Stimulated activated CD8-positive, alpha-beta memory T cell treated with anti-CD3 and anti-CD28 coated beads, Interleukin-15, amount 100 ng/mL, for 4 hours (primary cell): Measurements from ENCODE around the gene MAEL.
A peak's percentile ranks its signal among the peaks of the same experiment; 100 is the strongest.
"Not testable (repeated sequence)": the region's sequence is repeated elsewhere in the genome, so short reads cannot be mapped to it uniquely, and the experiment has no call there.

Source experiments
- DNase-seq, 2 donors: peaks; one replicate each; pipeline ENCODE4 v3.0.0-alpha.2; 2020; ENCODE audit warnings: low read depth in 2 of 2

Gene MAEL

GRCh38 chr1:166978821-166979220 lies 10.3 kb upstream of the MAEL start:
- no peak for DNase-seq

GRCh38 chr1:166980383-166980782 lies 8.7 kb upstream of the MAEL start:
- no peak for DNase-seq

DNA sequence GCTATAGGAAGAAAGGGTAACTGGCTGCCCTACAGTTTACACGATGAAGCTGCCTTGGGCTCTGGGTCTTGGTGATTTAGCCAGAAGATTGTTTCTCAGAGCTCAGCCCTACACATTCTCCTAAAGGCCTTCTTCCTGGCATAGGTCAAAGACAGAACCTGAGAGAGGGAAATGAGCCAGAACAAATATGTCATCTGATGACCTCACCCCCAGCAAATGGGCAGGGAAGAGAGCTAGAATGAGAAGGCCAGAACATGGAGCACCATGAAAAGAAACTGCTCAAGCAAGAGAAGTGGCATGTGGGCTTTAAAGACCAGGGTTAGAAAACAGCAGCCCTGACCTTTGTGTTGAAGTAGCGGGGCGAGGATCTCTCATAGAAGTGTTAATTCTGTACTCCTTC lies 8.3 kb upstream of the MAEL start:
- no peak for DNase-seq

DNA sequence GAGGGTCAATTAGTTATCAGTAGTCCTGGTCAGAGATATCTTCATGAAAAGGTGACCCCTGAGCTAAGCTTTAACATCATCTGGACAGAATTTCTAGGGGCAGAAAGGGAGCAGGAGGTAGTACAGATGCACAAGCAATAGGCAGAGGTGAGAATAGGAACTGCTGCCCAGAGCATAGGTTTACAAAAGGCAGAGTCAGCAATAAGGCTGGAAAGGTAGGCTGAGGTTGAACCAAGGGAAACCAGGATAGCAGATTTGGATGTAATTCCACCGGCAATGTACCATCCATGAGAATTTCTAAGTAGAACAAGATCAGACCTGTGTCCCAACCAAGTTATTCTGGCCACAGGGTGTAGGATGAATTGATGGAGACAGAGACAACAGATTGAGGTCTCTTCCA lies 7.5 kb upstream of the MAEL start:
- no peak for DNase-seq

- DNase-seq, result no peak
Measured at GRCh38 chr1:166999075-166999474, 10.0 kb downstream of the MAEL start.

- no peak for DNase-seq
Measured at GRCh38 chr1:166999500-167000055, 10.5 kb downstream of the MAEL start.

GRCh38 chr1:167000546-167000945 lies 11.5 kb downstream of the MAEL start:
- DNase-seq, result no peak

- no peak for DNase-seq
Measured at GRCh38 chr1:167002354-167002753, 13.3 kb downstream of the MAEL start.

GRCh38 chr1:167003711-167004110 lies 14.6 kb downstream of the MAEL start:
- no peak for DNase-seq

- no peak for DNase-seq
Measured at GRCh38 chr1:167011560-167012191, 22.6 kb downstream of the MAEL start.

GRCh38 chr1:167012570-167012969 lies 23.5 kb downstream of the MAEL start:
- no peak for DNase-seq

DNA sequence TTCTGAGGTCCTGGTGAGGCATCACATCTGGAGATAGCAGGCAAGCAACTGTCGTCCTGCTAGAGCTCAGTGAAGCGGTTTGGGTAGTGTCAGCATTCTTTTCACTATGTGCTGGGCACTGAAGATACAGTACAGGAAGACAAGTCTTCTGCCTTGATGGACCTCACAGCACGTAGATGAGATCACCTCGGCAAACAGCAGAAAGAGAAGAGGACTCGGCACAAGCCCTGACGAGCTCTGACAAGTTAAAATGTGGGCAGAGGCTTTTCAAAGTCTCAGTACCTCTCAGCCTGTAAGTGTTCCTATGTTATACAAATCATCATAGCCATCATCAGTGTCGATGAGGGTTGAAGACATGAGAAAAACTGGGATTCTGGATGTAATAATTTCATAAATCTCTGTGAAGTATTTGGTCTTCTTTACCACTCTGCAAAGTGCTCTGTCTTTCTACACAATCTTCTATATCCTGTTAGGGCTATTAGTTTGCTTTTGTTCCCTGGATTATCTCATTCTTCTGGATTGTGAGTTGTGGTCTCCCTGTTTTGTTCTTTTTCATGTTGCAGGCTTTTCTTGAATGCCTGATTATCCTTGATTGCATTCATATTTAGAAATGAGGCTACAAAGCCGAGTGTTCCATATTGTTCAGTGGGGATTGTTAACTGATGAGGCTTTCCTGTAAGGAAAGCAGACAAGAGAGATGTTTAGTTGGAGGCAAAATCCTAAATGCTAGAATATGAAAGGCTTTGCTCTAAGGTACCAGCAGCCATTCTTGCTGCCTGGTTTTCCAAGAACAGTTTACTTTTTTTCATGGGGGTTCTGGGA lies 24.2 kb downstream of the MAEL start:
- DNase-seq, result no peak

GRCh38 chr1:167016100-167016750 lies 27.1 kb downstream of the MAEL start:
- DNase-seq, result no peak

DNA sequence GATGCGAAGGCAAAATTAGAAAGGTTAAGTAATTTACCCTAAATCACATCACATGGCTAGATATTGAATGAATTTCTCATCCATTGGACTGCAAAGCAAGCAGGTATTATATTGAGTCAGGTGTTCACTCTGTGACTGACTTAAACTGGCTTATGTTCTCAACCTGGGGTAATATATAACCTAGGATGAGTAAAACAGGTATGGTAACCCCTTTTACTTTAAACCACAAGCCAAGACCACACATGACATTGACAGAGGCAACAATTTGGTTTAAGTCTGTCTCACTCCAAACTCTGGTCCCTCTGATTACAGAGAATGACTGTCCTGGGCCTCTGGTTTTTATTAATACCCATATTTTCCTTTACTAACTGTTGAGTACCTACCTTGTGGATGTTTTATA lies 33.3 kb downstream of the MAEL start:
- no peak for DNase-seq

- not testable (repeated sequence) for DNase-seq
Measured at GRCh38 chr1:167029553-167029952, 40.5 kb downstream of the MAEL start.

DNA sequence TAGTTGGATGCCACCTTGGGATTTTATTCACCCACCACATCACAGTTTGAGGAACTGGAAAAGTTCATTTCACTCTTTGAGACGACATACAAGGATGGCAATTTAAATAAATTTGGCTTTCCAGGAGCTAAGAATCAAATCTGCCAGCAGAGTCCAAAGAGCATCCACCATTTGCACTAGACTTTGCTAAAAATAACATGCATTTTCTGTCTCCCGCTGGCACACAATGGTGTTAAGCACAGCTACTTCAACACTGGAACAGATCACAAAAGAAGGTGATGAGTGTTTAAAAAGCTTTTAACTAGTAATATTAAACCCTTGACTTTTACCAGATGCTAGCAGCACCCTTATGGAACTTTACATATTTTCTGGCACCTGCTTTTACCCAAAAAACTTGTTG lies 44.6 kb downstream of the MAEL start:
- no peak for DNase-seq

- DNase-seq, result peak; percentile 36 to 41
Measured at GRCh38 chr1:167043752-167044488, 54.8 kb downstream of the MAEL start.

GRCh38 chr1:167051907-167052306 lies 62.8 kb downstream of the MAEL start:
- no peak for DNase-seq

DNA sequence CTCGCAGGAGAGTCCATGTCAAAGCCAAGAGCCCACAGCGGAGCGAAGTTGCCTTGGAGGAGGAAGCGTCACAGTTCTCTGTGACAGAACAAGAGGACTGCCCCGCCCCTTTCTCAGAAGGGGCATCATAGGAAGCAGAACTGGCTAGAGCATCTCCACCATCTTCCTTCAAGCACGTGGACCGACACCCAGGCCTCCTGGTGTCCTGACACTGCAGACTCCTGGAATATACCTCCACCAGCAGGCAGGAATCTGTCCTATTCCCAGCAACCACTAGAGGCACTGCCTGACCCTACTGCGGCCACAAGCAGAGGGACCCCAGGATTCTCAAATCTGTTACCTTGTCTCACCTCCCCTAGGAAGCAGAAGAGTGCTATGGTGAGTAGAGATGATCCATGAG lies 63.3 kb downstream of the MAEL start:
- no peak for DNase-seq

DNA sequence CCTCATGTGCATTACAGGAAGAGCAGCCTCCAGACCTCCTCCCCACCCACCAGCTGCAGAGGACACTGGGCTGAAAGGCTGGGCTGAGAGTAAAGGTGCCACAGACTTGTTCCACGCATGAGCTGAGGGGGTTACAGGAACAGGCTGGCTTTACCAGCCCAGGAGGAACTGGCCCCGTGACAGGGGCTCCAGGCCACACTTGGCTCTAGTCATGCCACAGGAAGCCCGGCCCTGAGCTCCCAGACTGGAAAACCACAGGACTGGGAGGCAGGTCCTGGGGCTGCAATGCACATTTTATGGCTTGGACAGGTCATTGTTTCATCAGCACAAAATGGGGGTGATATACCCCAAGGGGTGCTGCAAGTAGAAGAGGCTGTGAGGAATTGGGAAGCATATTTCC lies 65.5 kb downstream of the MAEL start:
- no peak for DNase-seq

GRCh38 chr1:167054946-167055630 lies 66.0 kb downstream of the MAEL start:
- no peak for DNase-seq
